ENCODE results near the gene CCR1. TPM values are rescaled to one million over a fixed set of nuclear protein-coding genes. Genes with fewer than 3 reads are reported as not detected.

CCR1 gene
- total RNA-seq = 3.2 TPM

DNA sequence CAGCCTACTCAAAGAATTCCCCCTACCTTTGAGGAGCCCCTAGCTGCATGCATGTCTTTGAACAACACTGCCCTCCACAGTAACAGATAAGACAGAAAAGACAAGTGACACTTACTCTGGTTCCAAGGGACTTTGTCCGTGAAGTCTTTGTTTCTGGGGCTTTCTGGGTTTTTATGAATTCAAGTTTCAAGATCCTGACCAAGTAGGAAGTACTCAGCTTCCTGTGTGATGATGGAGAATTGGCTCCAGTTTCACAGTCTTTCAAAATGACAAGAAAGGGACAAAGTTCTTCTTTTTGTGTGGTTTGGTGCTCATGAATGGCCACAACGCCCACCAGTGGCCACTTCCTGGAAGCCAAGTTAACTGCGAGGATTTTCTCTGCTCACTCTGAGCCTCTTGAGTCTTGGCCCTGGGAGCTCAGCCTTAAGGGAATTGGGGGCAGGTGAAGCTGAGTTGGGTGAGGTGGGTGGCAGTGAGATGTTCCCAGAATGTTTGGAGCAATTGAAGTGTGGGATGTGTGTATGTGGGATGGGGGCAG, at the start of gene CCR1:
CCR1 (minus strand) TSS at position 147 of the 538 bp plus-strand sequence. CDS start 4,000 bp downstream, outside the sequence.
- DNase-seq = no peak

DNA sequence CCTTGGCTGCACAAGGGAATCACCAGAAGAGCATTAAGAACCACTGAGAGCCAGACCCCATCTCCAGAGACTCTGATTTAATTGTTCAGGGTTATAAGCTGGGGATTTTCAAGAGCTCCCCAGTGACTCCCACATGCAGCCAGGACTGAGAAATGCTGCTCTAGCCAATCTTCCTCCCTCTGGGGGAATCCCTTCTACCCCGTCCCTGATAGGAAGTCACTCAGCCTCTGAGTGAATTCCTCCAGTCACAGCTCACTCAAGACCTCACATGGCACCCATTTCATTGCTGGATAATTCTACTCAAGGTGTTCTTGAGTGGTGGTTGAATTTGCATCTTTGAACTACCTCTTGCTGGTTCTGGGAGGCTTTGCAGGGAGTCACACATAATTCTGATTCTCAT, 44.9 kb upstream of the CCR1 start:
- no peak for DNase-seq

DNA sequence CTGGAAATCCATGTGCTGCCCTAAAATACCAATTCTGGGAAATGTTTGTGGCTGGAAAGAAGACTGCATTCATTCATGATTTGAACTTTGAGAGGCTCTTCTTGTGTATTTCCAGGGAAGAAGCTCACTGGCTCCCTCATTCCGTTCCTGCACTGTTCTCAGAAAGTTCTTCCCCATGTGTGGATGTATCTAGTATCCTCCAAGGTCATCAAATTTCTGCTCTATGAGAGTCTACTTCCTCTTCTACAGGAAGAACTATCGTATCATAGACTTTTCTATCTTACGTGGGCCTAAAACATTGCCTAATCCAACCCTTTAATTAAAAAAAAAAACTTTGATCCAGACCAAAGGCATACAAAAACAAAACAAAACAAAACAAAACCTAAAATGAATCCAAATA, 37.0 kb upstream of the CCR1 start:
- DNase-seq = no peak

DNA sequence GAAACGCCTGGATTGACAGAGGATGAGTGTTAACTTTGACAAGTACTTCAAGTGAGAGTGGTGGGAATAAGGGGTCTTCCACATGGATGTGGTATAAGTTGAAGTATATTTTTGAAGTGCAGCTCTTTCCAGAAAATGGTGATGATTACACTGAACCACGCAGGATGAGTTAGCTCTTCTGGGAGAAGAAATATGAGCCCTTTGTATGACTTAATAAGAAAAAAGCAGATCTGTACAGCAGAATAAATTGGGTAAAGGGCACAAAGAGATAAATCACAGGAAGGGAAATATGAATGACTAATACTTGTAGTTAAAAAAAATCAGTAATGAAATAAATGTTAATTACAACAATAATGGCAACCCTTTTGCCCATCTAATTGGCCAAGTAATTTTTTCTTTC, 35.4 kb upstream of the CCR1 start:
- no peak for DNase-seq

DNA sequence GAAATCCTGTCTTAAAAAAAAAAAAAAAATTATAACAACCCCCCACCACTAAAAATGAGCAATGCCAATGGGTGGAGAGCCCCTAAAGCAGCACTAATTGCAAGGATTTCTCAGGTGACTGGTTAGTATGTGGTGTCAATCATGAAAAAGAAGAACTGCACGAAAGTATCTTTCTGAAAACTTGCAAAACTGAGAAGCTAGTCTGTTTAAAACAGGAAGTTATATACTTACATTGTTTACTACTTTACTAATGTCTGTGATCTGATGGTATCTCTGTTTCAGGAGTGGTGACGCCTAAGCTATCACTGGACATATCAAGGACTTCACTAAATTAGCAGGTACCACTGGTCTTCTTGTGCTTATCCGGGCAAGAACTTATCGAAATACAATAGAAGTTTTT, 34.0 kb upstream of the CCR1 start, which contains the start of gene CCR3:
CCR3 (plus strand) TSS at position 341 of the 400 bp plus-strand sequence. CDS start 22,699 bp downstream, outside the sequence.
- no peak for DNase-seq

DNA sequence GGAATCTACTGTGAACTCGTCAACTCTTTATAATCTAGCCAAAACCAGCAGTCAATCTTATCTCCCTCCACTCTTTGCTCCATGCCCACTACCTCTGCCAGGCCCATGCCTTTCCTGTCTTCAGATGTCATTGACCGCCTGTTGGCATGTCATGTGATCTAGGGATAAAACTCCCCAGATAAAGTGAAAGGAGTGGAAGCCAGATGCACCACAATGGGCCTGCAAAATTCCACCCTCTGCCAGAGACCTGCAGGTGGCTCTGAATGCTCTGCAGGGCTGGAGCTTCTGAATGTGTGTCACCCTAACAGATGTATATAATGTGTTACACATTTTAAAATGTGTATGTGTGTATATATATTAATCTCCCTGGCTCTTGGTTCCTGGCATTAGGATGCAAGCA, 31.8 kb upstream of the CCR1 start:
- DNase-seq = no peak

DNA sequence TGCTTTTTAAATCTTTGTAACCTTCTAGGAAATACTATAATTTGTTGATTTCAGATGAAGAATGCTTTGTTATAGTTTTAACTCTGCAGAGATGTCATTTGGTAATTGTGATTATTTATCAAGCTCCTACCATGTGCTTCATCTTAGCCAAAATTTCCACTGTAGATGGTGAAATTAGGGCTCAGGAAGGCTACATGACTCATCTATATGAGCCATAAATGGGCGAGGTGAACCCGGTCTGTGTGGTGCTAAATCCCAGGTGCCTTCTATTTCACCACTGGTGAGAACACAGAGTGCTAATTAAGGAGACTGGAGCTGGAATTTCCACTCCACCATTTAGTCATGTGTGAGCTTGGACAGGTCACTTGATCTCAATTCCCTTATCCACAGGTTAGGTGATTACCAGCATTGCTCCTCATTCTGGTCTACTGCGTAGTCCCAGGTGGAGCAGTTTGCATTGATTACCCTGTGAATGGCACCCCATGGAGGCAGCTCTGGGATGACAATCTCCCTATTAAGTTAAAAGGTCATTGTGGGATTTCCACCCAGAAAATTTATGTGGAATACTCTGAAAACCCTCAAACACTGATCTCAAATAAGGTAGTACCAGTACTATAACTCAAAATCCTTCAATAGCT, 31.3 kb upstream of the CCR1 start:
- DNase-seq = no peak

DNA sequence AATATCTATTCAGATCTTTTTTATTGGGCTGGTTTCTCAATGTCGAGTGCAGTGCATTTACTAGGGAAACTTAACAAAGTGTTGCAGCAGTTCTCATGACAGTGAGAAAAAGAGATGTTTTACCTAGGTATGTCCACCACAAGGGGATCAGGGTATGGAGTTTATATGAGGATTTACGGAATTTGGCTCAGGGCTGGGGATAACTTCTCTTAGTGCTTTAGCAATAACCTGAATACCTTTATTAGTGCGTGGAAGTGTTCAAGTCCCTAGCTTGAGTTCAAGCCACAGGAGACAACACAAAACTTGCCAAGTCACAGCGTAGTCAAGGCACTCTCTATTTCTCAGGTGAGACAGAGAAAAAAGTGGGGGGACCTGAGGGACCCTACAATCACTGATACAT, 30.3 kb upstream of the CCR1 start:
- DNase-seq = no peak

DNA sequence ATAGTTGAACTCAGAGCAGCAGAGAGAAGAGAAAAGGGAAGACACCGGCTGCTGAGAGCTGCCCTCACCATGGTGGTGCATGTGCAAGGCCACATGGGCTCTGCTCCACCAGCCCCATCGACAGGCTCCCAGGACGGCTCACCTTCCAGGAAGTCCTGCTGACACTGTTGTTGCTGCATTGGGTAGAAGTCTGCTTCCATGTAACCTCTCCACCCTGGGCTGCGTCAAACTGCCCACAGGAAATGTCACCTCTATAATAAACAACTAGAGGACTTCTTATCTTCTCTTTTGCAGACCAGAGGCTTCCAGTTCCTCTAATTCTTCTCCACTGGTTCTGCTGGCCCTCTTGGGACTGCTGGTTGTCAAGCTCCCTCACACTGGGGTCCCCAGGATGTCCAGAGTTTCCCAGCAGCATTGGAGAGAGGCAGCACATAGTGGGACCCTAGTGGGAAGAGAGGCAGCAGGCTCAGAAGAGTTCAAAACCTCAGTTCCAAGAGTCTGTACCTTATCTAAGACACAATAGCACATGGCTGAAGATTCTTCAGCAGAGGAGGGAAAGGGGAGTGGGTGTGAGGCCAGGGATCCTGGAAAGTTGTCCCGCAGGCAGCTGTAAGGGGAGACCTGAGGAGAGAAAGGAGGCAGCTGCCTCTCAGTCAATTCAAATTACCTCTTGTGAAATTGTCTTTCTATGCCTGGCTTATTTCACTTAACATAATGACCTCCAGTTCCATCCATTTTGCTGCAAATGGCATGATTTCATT, 28.4 kb upstream of the CCR1 start:
- no peak for DNase-seq

DNA sequence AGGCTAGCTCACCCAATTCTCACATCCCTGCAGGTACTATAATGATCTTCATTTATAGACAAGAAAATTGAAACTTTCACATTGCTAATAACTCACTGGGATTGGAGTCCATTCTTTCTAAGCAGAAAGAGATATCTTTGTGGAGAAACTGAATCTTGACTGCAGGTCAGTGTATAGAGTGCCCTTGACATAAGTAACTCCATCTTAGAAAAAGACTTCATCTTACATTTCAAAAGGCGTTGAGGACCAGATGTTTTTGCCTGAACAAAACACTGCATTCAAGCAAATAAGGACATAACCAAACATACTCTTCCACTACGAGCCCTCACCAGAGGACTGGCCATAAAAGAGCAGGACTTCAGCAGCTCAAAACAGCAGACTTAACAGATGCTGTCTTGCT, 27.3 kb upstream of the CCR1 start:
- no peak for DNase-seq

DNA sequence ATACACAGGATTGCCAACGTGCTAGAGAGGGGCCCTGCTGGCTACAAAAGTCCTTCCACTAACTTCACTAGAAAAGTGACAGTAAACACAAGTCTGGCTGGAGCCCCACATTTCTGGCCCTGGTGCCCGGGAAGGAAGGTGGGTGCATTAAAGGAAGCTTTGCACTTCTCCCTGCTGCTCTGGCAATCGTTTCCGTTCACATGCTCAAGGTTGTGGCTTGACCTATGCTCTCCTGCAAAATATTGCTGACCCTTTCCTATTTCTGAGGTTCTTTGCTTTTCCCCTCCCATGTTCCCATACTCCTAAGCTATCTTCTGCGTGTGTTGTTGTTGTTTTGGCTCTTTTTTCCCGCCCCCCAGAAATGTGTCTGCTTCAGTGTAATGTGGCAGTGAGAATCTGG, 25.1 kb upstream of the CCR1 start:
- no peak for DNase-seq

DNA sequence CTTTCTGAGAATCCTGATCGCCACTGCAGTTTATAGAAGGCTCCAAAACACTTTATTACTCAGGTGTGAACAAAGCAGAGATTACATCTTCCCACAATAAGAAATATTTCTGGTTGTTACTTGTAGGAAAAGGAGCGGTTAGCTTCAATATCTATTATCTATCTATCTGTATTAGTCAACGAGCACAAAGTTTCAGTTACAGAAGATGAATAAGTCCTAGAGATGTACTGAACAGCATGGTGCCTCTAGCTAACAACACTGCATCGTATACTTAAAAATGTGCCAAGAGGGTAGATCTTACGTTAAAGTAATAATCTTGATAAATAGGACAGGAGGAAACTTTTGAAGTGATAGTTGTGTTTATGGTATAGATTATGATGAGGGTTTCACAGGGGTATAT, 23.2 kb upstream of the CCR1 start:
- DNase-seq = no peak

DNA sequence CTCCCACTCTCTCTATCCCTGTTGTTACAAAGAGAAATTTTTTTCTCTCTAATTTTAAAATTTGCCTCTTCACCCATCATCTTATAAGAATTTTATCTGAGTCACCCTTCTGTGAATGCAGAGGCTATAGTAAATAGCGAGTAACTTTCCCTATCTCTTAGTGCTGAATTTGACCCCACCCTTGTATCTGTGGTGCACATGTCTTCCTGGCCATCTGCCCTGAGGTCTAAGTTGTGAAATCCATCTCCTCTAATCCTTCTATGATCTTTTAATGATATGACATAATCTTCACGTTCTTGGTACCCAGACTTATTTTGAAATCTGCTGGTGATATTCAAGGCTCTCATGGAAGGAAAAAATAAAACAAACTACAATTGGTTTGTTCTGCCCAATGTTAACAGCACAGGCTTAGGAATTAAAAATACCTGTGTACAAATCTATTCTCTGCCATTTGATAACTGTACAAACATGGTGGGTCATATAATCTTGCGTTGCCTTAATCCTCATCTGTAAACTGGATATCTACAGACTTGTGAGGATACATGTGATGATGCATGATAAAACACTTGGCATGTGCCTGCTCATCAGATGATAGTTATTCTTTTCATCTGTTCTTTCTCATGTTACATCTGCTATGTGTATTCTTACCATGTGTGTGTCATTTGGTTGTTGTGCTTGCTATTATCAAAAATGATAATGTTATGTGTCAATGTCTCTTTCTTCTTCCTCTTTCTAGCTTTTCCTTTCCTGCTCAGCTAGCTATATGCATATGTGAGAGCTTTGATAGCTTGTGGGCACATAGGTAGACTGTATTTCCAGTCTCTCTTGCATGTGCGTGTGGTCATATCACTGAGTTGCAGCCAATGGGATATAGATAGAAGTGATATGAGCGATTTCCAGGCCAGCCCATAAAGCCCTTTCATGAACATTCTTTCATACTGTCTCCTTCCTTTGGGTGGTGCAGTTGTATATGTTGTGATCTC, 20.4 kb upstream of the CCR1 start:
- DNase-seq = peak; percentile 60

DNA sequence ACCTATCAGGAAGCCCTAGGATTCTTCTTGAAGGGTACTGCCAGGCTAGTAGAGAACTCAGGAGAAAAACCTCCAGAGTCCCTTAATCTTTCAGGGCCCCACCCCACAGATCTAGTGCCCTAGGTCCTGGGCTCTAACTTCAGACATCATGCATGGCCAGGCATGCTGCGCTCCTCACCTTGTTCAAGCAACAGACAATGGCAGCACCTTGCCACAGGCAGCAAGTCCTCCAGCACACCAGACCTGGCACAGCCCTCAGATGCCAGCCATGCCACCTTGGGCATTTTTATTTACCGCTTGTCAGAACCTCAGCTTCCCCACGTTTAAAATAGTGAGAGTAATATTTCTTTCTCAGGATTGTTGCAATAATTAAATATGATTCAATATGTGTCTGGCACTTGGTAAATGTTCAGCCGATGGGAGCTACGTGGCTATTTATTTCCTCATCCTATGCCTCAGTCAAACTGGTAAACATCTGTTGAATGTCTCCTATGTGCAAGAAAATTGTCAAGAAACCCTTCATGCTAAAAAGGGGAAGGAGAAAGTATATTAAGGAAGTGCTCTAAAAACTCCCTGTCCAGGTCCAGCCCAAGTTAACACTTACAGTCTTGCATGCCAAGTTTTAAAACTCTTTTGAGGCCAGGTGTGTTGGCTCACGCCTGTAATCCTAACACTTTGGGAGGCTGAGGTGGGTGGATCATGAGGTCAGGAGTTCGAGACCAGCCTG, 14.5 kb upstream of the CCR1 start:
- DNase-seq = no peak

DNA sequence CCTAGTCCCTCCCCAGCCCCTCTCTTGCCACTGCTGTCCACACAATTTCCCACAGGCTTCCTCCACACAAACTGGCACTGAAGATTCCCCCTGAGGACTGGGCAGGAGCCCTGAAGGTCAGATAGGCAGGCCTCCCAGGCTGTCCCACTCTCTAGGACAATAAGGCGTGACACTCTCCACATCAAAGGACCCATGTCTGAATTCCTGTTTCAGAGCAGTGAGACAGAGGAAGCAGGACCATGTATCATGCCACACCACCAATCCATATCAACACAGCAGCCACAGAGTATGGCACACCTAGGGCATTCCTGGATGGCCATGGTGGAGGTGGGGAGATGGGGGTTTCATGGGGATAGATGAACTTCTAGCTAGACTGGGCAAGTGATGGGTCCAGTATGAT, 13.8 kb upstream of the CCR1 start:
- DNase-seq = no peak

DNA sequence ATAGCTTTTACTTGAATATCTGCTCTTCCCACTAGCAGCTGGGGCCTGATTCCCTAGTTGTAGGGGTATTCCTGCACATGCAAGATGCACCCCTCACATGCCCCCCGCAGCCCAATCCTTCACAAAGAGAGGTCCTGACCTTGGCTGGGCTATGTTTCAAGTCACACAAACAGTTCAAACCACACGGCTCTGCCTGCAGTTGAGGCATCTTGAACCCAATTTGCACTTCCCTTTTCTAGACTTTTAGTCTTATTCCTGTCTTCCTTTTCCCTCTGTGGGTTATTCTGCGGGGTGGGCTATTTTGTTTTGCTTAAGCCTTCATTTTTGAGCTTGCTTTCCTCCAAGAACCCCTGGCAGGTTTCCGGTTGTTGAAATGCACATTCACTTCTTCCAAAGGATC, 13.3 kb upstream of the CCR1 start:
- no peak for DNase-seq

DNA sequence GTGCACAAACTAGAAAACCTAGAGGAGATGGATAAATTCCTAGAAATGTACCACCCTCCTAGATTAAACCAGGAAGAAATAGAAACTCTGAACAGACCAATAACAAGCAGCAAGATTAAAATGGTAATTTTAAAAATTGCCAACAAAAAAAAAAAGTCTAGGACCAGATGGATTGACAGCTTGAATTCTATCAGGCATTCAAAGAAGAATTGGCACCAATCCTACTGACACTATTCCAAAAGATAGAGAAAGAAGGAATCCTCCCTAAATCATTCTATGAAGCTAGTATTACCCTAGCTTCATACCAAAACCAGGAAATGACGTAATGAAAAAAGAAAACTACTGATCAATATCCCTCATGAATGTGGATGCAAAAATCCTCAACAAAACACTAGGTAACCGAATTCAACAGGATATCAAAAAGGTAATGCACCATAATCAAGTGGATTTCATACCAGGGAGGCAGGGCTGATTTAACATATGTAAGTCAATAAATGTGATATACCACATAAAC, 10.1 kb upstream of the CCR1 start:
- no peak for DNase-seq

DNA sequence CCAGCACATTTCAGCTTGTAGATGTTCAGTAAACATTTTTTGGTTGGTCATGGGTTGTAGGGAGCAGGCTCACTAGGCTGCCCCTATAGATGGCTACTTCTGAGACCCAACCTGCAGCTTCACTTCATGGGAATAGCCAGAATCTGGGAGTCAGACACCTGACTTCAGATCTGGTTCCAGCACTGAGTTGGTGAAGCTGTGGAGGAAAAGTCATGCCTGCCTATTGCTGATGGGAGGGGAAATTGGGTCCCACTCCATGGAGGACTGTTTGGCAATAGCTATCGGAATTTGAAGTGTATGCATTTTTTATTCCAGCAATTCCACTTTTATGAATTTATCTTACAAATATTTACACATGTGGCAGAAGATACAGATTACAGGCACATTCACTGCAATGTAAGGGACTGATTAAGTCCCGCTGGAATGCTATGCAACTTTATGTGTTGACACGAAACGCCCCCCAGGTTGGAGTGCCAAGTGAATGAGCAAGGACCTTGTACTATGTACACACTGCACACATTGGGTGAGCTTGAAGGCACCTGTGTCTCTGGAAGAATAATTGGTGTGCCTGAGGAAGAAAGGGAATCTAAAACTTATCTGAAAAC, 7.8 kb upstream of the CCR1 start:
- no peak for DNase-seq

DNA sequence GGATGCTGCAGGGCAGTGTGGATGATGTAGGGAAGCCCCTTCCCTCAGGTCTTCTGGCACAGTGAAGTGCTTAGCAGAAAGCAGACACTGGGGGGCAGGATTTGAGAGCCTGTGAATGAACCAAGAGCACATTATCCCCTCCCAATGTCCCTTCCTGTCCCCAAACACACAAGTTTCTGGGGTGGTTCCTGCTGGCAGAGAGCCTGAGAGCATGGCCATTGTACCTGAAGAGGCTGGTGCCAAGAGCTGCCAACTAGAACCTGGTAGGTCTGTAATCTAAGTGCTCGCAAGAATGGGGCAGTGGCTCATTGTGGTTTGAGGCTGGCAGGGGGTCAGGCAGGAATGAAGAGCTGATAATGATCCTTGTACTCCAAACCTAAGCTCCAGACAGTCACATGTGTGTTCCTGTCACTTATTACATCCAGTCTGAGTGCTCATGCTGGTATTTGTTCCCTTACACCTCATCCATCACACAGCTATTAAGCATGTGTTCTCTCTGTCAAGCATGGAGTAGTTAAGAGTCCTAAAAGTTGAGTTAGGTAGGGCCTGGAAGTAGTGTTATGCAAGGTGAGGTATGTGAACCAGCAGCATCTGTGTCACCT, 6.7 kb upstream of the CCR1 start:
- DNase-seq = no peak

DNA sequence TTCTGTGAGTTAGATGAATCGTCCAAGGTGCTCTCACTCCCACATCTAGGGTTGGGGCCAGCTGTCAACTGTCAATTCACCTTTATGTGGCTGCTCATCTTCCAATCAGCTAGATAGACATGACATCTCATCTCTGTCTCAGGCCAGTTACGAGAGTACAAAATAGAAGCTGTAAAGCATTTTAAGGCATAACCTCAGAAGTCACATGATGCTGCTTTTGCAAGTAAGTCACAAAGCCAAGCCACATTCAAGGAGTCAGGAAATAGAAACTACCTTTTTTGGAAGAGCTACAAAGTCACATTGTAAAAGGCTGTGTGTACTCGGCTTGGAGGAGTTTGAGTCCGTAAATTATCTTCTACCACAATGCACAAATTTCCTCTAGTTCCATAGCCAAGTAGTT, 5.1 kb upstream of the CCR1 start:
- no peak for DNase-seq

DNA sequence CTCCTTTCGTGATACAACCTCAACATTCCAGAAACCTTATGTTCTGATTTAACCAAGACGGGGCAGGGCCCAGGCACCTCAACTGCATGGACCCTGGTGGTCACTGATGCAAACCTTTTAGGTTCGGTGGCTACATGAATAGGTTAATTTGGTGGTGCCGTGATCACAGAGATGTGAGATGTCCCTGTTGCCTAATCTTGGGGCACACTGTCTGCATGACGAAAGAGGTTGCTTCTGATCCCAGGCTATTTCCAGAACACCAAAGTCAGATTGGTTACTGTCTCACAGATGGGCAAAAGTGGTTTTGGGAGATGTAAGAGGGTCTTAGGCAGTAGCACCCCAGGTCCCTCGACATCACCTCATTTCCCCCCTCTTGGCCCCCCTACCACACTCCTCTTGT, 4.0 kb upstream of the CCR1 start:
- DNase-seq = no peak
